ENCODE measurements around the gene CD300E. TPM values are rescaled to one million over a fixed set of nuclear protein-coding genes. Genes with fewer than 3 reads are reported as not detected.
A peak's percentile ranks its signal among the peaks of the same experiment; 100 is the strongest.

Gene CD300E
- total and polyA plus RNA-seq, 2 of the 4 experiments (the other 2 are of a cell fraction) = not detected

- Histone ChIP-seq H4K5ac (ENCODE audit: low read depth, low read length) (no peak overlapping the region), H2AK9ac (replicated peaks; ENCODE audit: low read depth, low read length, poor library complexity) (peak overlapping the region; percentile 28), H2AFZ (replicated peaks; ENCODE audit: low read length, poor library complexity) (no peak overlapping the region), H2AK5ac (ENCODE audit: low read depth, low read length) (no peak overlapping the region), H3K14ac (replicated peaks; ENCODE audit: low read depth, low read length) (no peak overlapping the region), H3K4me2 (ENCODE audit: low read depth, low read length) (no peak overlapping the region), H2BK5ac (ENCODE audit: low read depth, low read length, poor library complexity, severe bottlenecking) (peak overlapping the region; percentile 88), H3K23ac (ENCODE audit: low read depth, low read length) (no peak overlapping the region), H3K4me1 (ENCODE audit: control insufficient read depth, insufficient read depth, low read length) (no peaks in the 10 kb centered on the region), H3K4me3 (ENCODE audit: insufficient read depth, low read depth, low read length) (no peak overlapping the region), H4K91ac (ENCODE audit: insufficient read depth, low read depth, low read length) (no peak overlapping the region), H4K8ac (ENCODE audit: low read depth in 2 of 2, low read length in 2 of 2) (no peak overlapping the region), H3K9me3 (ENCODE audit: control insufficient read depth, insufficient read depth, low read length) (peaks cover 31% of the 10 kb centered on the region), H3K18ac (ENCODE audit: low read depth, low read length) (no peak overlapping the region), H4K20me1 (ENCODE audit: insufficient read depth, low read length) (no peaks in the 10 kb centered on the region), H3K4ac (ENCODE audit: low read depth, low read length) (no peak overlapping the region), H3K9me1 (ENCODE audit: insufficient read depth, low read length) (no peaks in the 10 kb centered on the region), H3K79me1 (ENCODE audit: low read depth in 1 of 2, low read length in 2 of 2) (no peaks in the 10 kb centered on the region), H3K56ac (ENCODE audit: extremely low read depth, insufficient read depth, low read length) (no peak overlapping the region), H2BK120ac (ENCODE audit: low read depth, low read length) (no peak overlapping the region), H2BK15ac (ENCODE audit: low read depth, low read length) (no peak overlapping the region), H3K27me3 (ENCODE audit: control insufficient read depth, insufficient read depth, low read length) (no peaks in the 10 kb centered on the region), H2BK20ac (ENCODE audit: low read depth, low read length) (no peak overlapping the region), H3K9ac (ENCODE audit: low read depth, low read length) (no peak overlapping the region), H3K27ac (ENCODE audit: insufficient read depth, low read length) (no peak overlapping the region), H3K36me3 (ENCODE audit: control insufficient read depth, insufficient read depth, low read length) (no peaks in the 10 kb centered on the region)
- ATAC-seq (ENCODE audit: low read depth) (no peak), DNase-seq (no peak)
- in situ Hi-C loops (cut with MboI; ENCODE audit: low sequenced_read_pairs) = no loop called here
- ChIA-PET CTCF (no interaction called here), POLR2A (ENCODE audit: unreplicated experiment) (no interaction called here)
- BruUV-seq (replicated peaks) = no TSS peak
- intact Hi-C loops (cut with micrococcal nuclease) = no loop called here
- TF ChIP-seq RFX5 (IDR thresholded peaks at IDR 0.05; ENCODE audit: low read depth, low read length) (no peak), NFE2L2 (IDR thresholded peaks at IDR 0.05; ENCODE audit: low read depth, low read length) (no peak), CTCF (conservative IDR thresholded peaks at IDR 0.05; ENCODE audit: low read depth, low read length) (no peak), CEBPB (IDR thresholded peaks at IDR 0.05; ENCODE audit: low read depth, low read length) (no peak), ELK1 (IDR thresholded peaks at IDR 0.05; ENCODE audit: borderline replicate concordance, low read depth, low read length) (no peak), RCOR1 (IDR thresholded peaks at IDR 0.05; ENCODE audit: insufficient replicate concordance, low read length) (no peak), MAZ (IDR thresholded peaks at IDR 0.05; ENCODE audit: borderline replicate concordance, low read depth, low read length) (no peak), MAFK (IDR thresholded peaks at IDR 0.05; ENCODE audit: low read depth, low read length) (no peak), CHD1 (IDR thresholded peaks at IDR 0.05; ENCODE audit: low read depth, low read length) (no peak), MXI1 (IDR thresholded peaks at IDR 0.05; ENCODE audit: borderline replicate concordance, low read depth, low read length) (no peak), SMC3 (IDR thresholded peaks at IDR 0.05; ENCODE audit: low read depth, low read length) (no peak), POLR2A (IDR thresholded peaks at IDR 0.05; ENCODE audit: low read depth, low read length) (no peak), BHLHE40 (IDR thresholded peaks at IDR 0.05; ENCODE audit: low read depth, low read length) (no peak), RAD21 (IDR thresholded peaks at IDR 0.05; ENCODE audit: low read length) (no peak), FOS (IDR thresholded peaks at IDR 0.05; ENCODE audit: low read depth, low read length) (no peak), USF2 (IDR thresholded peaks at IDR 0.05; ENCODE audit: low read depth, low read length) (no peak)
- dilution Hi-C loops (cut with HindIII; ENCODE audit: low sequenced_read_pairs, unreplicated experiment) = no loop called here
- WGBS, 2 experiments (ENCODE audit: extremely low coverage in 2 of 2, insufficient read length in 1 of 2) = 30% methylated on average over 2 of the region's 4 CpGs; no CpG with 5 or more reads in 1 of the 2 experiments
Observed at GRCh38 chr17:74568106-74568873, 55.2 kb downstream of the CD300E start.
